C4-2B (cell line): ENCODE measurements around the gene THAP2.

ENCODE experiments used
- H3K27ac ChIP-seq: fragments of 450-650 bp; 2 replicates; pipeline ENCODE4 v1.5.1; 2017
- CTCF ChIP-seq: fragments of 450-650 bp; conservative IDR thresholded peaks from 2 replicates; pipeline ENCODE4 v1.5.1; 2017; ENCODE audit warnings: mild to moderate bottlenecking
- ZFX ChIP-seq: fragments of 450-650 bp; IDR thresholded peaks from 2 replicates; pipeline ENCODE4 v1.6.1; 2017

Gene THAP2

GRCh38 chr12:71703206-71703605 is 39.1 kb downstream of the THAP2 start:
- H3K27ac ChIP-seq: no peak overlapping the region
- TF ChIP-seq CTCF (no peak), ZFX (no peak)

DNA sequence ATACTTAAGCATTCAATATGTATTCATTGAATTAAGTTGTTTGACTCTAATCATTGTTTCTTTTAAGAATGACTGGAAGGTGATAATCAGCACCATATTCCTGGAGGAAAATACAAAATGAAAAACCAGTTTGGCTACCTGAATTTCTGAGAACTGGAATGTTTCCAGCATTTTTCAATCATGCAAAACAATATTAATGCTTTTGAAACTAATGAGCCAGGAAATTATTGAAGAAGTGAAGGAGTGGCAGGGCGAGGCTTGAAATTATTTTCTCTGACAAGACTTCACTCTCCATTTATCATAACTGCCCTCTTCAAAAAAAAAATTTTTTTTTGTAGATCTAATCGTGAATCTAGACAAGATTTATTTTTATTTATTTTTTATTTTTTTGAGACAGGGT is 40.8 kb downstream of the THAP2 start:
- no peak for TF ChIP-seq CTCF
- no peak for TF ChIP-seq ZFX
- no peak overlapping the region for H3K27ac ChIP-seq

DNA sequence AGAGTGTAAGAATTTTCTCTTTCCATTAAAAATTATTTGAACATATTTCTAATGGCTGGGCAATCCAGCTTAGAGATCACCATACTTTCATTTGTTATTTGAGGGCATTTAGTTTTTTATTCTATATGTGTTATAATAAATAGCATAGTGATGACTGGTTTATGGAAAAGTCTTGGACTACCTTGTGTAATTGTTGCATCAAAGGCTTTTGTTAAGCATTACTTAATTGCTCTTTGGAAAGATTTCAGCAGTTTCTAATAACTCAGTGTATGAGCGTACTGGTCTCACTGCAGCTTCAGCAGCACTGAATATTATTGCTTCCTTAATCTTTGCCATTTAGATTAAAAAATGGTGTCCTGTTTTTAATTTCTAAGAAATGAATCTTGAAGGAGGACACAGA is 44.6 kb downstream of the THAP2 start:
- no peak for TF ChIP-seq ZFX

DNA sequence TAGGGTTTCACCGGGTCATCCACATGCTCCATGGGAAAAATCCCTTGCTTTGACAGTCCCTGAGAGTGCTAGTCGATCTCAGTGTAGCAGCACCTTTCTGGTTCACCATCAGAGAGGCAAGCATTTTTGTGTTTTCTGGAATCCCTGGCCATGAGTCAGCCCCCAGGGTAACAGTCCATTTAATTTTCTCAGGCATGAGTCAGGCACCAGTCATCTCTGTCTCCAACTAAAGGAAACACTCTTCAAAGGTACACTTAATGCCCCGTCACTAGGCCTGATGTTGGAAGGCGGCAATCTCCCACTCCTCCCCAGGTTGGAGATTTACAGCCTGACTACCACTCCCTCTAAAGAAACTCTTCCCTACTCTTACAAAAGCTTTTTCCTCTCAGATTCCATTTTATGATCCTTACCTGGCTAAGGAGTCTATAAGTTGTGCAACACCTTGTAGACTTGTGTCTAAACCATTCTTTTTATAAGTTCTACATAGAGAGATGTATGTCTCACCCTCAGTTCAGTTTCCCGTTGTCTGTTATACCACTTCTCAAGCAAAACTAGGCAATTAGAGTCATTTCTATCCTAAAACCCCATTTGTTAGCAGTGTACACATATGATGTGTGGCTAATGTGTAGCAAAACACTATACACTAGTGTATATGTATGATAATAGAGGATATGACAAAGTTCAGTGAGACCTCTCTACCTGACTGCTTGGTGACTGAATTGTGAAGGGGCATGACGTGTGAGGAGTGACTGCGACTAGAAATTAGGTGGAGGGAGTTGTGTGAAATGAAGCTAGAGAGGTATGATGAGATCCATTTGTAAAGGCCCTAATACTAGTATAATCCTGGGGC is 46.4 kb downstream of the THAP2 start:
- TF ChIP-seq CTCF (no peak), ZFX (no peak)
- H3K27ac ChIP-seq: no peak overlapping the region

More for the DNA sequence above, 44.6 kb downstream of the THAP2 start:
- no peak overlapping the region for H3K27ac ChIP-seq

DNA sequence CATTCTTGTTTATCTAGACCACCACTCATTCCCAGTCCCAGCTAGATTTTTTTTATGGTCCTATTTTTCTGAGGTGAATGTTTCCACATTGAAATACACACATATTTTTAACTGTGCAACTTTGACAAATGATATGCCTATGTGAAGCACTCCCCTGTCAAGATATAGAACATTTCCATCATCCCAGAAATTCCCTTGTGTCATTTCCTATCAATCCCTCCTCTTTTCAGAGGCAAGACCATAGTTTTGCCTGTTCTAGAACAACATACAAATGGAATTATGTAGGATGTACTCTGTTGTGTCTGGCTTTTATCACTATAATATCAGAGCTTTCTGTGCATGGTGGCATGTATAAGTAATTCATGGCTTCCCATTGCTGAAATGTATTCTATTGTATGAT is 54.5 kb downstream of the THAP2 start:
- TF ChIP-seq ZFX (no peak), CTCF (no peak)
- H3K27ac ChIP-seq: no peak overlapping the region

DNA sequence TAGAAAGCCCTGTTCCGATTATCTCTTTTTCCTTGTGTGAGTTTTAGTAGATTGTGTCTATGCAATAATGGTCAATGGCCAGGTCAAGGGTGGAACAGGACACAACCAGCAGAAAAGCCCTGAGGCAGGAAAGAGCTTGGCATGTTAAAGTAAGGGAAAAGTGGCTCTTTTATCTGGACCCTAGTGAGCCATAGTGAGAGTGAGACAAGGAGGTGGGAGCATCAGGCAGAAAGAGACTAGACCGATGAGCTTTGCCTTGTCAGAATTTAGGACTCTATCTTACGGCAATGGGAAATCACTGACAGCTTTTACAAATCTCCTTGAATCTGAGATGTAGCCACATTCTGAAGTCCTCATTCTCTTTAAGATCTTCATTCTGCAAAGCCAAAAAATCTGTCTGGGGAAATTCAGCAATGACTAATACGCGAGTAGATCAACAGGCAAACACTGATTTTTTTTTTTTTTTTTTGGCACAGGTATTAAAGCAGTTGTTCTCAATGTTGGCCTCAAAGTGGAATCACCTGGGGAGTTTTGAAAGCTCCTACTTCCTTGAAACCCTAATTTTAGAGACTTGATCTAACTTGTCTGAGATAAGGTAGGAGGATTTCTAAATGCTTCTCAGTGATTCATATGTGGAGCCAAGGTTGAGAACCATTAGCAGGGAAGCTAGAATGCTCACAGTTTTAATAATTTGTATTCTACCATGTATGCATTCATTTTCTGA is 55.7 kb downstream of the THAP2 start:
- no peak for TF ChIP-seq CTCF
- no peak overlapping the region for H3K27ac ChIP-seq

- H3K27ac ChIP-seq: no peak overlapping the region
- TF ChIP-seq CTCF: no peak
- TF ChIP-seq ZFX: no peak
Measured at GRCh38 chr12:71721783-71722505, 57.8 kb downstream of the THAP2 start.
